ENCODE results near the gene SPTBN1. TPM values are rescaled to one million over a fixed set of nuclear protein-coding genes. Genes with fewer than 3 reads are reported as not detected.

Gene SPTBN1
- total RNA-seq, 2 experiments from 2014 or later: 82.9 to 109 TPM

DNA sequence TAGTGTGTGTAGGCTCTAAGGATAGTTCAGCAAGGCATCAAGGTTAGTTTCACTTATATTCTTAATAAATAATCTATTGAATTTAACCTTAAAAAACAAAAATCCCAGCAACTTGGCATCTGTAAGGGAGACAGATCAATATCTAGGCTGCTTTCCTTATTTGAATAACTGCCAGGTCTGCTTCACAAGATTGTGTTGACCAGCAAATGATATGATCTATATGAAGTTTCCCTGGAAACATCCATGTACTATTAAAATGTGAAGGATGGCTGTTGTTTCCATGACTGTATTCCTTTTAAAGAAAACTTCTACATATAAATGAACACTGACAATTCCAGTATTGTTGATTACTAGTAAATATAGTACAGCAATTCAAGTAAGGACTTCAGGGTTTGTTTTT, 109.4 kb downstream of the SPTBN1 start:
- no peaks in the 10 kb centered on the region for H3K9me3 Mint-ChIP-seq (ENCODE audit: low read depth)
- DNase-seq (no peak), ATAC-seq (no peak)
- peaks cover 28% of the 10 kb centered on the region for H3K36me3 Mint-ChIP-seq
- no peaks in the 10 kb centered on the region for H3K27me3 Mint-ChIP-seq
- no peak overlapping the region for H3K4me3 Mint-ChIP-seq
- H3K4me1 Mint-ChIP-seq: peaks cover 77% of the 10 kb centered on the region
- no peak overlapping the region for H3K27ac Mint-ChIP-seq
- CTCF ChIA-PET: interaction anchor here (0.6 kb wide), 1 partner anchor 32 kb away, joined by 3 read pairs; no protein-coding TSS in a partner anchor

DNA sequence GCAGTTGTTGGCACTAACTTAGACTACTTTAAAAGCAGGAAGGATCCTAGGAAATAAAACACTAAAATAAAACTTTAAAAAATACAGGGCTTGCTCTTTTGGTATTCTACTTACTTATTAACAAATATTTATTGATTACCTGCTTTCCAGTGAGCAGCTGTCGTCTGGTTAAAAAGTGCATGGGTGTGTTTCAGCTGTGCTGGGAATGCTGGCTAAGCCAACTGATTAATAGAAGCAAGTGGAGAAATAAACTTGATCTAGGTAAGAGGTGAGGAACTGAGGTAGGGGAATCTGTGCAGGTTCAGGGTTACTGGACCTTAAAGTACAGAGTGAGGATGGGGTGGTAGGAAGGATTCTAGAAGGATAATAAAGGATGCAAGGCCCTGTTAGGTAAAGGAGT, 110.8 kb downstream of the SPTBN1 start:
- CTCF ChIA-PET: no interaction called here
- H3K27ac Mint-ChIP-seq: no peak overlapping the region
- DNase-seq (no peak), ATAC-seq (no peak)
- peaks cover 30% of the 10 kb centered on the region for H3K36me3 Mint-ChIP-seq
- no peaks in the 10 kb centered on the region for H3K9me3 Mint-ChIP-seq (ENCODE audit: low read depth)
- no peak overlapping the region for H3K4me3 Mint-ChIP-seq
- H3K4me1 Mint-ChIP-seq: peaks cover 81% of the 10 kb centered on the region
- H3K27me3 Mint-ChIP-seq: no peaks in the 10 kb centered on the region

- H3K9me3 Mint-ChIP-seq (ENCODE audit: low read depth): no peaks in the 10 kb centered on the region
- peak overlapping the region; percentile 81 for H3K4me3 Mint-ChIP-seq
- CTCF ChIA-PET: interaction anchor here (1.7 to 10.7 kb wide), 2 partner anchors 8 to 21 kb away, joined by 5 to 87 read pairs; no protein-coding TSS in a partner anchor
- ATAC-seq (no peak), DNase-seq (no peak)
- H3K36me3 Mint-ChIP-seq: peaks cover 20% of the 10 kb centered on the region
- peak overlapping the region; percentile 94 for H3K27ac Mint-ChIP-seq
- no peaks in the 10 kb centered on the region for H3K27me3 Mint-ChIP-seq
- H3K4me1 Mint-ChIP-seq: peaks cover 84% of the 10 kb centered on the region
Measured at GRCh38 chr2:54568876-54569321, 112.8 kb downstream of the SPTBN1 start.

DNA sequence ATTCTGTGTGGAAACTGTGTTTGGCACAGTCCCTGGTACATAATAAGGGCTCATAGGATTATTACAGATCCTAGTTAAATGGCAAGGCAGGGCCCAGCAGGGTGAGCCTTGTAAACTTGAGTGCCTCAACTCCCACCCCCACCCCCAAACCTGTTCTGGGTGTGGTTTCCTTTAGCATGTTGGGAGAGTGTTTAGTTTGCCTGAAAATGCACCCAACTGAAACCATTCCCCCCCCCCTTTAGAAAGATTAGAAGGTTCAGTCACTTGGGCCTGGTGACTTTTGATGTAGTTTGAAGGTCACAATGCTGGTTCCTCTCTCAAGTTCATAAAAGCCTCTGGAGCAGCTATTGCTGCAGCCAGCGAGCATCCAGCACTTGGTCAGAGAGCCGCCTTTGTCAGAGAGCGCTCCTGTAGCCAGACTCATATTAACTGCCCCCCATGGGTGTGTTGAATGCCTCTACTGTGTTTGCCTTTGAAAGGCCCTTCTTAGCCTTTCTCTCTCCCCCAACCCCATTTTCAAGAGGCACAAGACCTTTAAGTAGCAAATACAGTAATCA, 113.7 kb downstream of the SPTBN1 start:
- ATAC-seq: no peak

DNA sequence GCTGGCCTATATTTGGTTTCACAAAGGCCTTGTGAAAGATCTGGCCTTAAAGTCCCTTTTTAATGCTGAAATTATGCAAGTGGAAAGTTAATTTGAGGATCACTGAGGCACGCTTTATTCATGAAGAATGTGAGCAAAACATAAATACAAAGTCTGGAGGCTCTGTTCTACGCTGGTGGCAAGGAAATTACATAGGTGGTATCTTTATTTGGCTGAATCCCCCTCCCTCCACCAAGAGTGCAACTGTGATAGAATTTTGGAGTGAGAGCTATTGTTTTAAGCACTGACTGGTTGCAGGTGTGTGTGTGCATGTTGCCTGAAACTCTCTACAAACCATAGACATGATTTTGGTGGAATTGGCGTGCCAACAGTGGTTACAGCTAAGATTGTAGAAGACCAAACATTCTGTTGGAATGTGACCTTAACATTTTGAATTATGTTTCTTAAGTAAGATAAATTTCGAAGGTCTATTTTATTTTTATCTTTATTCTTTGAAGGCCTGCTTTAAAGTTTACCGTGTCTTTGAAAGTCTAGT, 114.3 kb downstream of the SPTBN1 start:
- peak overlapping the region; percentile 81 for H3K4me3 Mint-ChIP-seq
- CTCF ChIA-PET: interaction anchor here (1.7 to 10.7 kb wide), 2 partner anchors 10 to 19 kb away, joined by 5 to 87 read pairs; no protein-coding TSS in a partner anchor
- H3K36me3 Mint-ChIP-seq: peaks cover 23% of the 10 kb centered on the region
- peak overlapping the region; percentile 94 for H3K27ac Mint-ChIP-seq
- H3K9me3 Mint-ChIP-seq (ENCODE audit: low read depth): no peaks in the 10 kb centered on the region
- no peaks in the 10 kb centered on the region for H3K27me3 Mint-ChIP-seq
- ATAC-seq: no peak
- DNase-seq: no peak
- peaks cover 87% of the 10 kb centered on the region for H3K4me1 Mint-ChIP-seq

More for the DNA sequence above, 113.7 kb downstream of the SPTBN1 start:
- Mint-ChIP-seq H3K4me3 (peak overlapping the region; percentile 81), H3K4me1 (peaks cover 86% of the 10 kb centered on the region), H3K36me3 (peaks cover 19% of the 10 kb centered on the region), H3K27me3 (no peaks in the 10 kb centered on the region), H3K9me3 (ENCODE audit: low read depth) (no peaks in the 10 kb centered on the region), H3K27ac (peak overlapping the region; percentile 94)
- DNase-seq: peak; percentile 69
- CTCF ChIA-PET: interaction anchor here (1.7 to 10.7 kb wide), 2 partner anchors 9 to 20 kb away, joined by 5 to 87 read pairs; no protein-coding TSS in a partner anchor

- CTCF ChIA-PET: interaction anchor here (0.7 to 10.7 kb wide), 5 partner anchors 8 to 94 kb away, joined by 3 to 87 read pairs (median 4); no protein-coding TSS in a partner anchor
Measured at GRCh38 chr2:54570925-54571694, 115.0 kb downstream of the SPTBN1 start.

GRCh38 chr2:54572262-54572635, 116.1 kb downstream of the SPTBN1 start:
- no peaks in the 10 kb centered on the region for H3K9me3 Mint-ChIP-seq (ENCODE audit: low read depth)
- CTCF ChIA-PET: interaction anchor here (1.1 to 10.7 kb wide), 4 partner anchors 12 to 93 kb away, joined by 4 to 87 read pairs (median 4); no protein-coding TSS in a partner anchor
- H3K4me1 Mint-ChIP-seq: peaks cover 91% of the 10 kb centered on the region
- peak; percentile 57 for DNase-seq
- peaks cover 28% of the 10 kb centered on the region for H3K36me3 Mint-ChIP-seq
- H3K27me3 Mint-ChIP-seq: no peaks in the 10 kb centered on the region
- peak overlapping the region; percentile 72 for H3K4me3 Mint-ChIP-seq
- ATAC-seq: peak; percentile 35
- peak overlapping the region; percentile 94 for H3K27ac Mint-ChIP-seq

More at GRCh38 chr2:54570925-54571694, 115.0 kb downstream of the SPTBN1 start:
- H3K36me3 Mint-ChIP-seq: peaks cover 23% of the 10 kb centered on the region
- H3K9me3 Mint-ChIP-seq (ENCODE audit: low read depth): no peaks in the 10 kb centered on the region
- peak overlapping the region; percentile 57 for H3K4me3 Mint-ChIP-seq
- peak overlapping the region; percentile 94 for H3K27ac Mint-ChIP-seq
- no peaks in the 10 kb centered on the region for H3K27me3 Mint-ChIP-seq
- peak; percentile 37 for ATAC-seq
- H3K4me1 Mint-ChIP-seq: peaks cover 87% of the 10 kb centered on the region
- peak; percentile 95 for DNase-seq

- DNase-seq (peak; percentile 82), ATAC-seq (peak; percentile 35)
- peaks cover 31% of the 10 kb centered on the region for H3K36me3 Mint-ChIP-seq
Measured at GRCh38 chr2:54572636-54573536, 116.8 kb downstream of the SPTBN1 start.

DNA sequence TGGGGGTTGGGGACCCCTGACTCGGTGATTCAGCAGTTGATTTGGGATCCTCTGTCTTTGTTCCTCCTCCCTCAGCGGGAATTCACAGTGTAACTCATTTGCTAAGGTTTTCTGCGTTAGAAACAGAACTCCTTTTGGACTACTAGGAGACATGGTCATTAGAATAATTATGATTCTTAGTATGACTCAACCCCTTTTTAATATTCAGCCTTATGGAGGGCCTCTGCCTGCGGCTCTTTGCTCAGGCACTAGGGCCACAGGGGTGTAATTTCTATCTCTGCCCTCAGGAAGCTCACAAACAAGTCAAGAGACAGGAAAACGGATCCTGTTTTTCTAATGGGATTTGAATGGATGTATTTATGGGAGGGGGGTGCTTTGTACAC, 117.4 kb downstream of the SPTBN1 start:
- peaks cover 94% of the 10 kb centered on the region for H3K4me1 Mint-ChIP-seq
- H3K36me3 Mint-ChIP-seq: peaks cover 36% of the 10 kb centered on the region
- peak overlapping the region; percentile 72 for H3K4me3 Mint-ChIP-seq
- CTCF ChIA-PET: interaction anchor here (0.9 to 10.7 kb wide), 4 partner anchors 8 to 16 kb away, joined by 3 to 87 read pairs (median 5); no protein-coding TSS in a partner anchor
- ATAC-seq: no peak
- H3K27ac Mint-ChIP-seq: peak overlapping the region; percentile 94
- no peaks in the 10 kb centered on the region for H3K27me3 Mint-ChIP-seq
- no peaks in the 10 kb centered on the region for H3K9me3 Mint-ChIP-seq (ENCODE audit: low read depth)
- DNase-seq: no peak

More at GRCh38 chr2:54572636-54573536, 116.8 kb downstream of the SPTBN1 start:
- peak overlapping the region; percentile 72 for H3K4me3 Mint-ChIP-seq
- H3K27ac Mint-ChIP-seq: peak overlapping the region; percentile 94
- H3K4me1 Mint-ChIP-seq: peaks cover 94% of the 10 kb centered on the region
- H3K27me3 Mint-ChIP-seq: no peaks in the 10 kb centered on the region
- H3K9me3 Mint-ChIP-seq (ENCODE audit: low read depth): no peaks in the 10 kb centered on the region
- CTCF ChIA-PET: interaction anchor here (0.9 to 10.7 kb wide), 4 partner anchors 9 to 92 kb away, joined by 3 to 87 read pairs (median 4); no protein-coding TSS in a partner anchor

GRCh38 chr2:54574107-54574859, 118.2 kb downstream of the SPTBN1 start:
- Mint-ChIP-seq H3K9me3 (ENCODE audit: low read depth) (no peaks in the 10 kb centered on the region), H3K4me3 (peak overlapping the region; percentile 72), H3K27me3 (no peaks in the 10 kb centered on the region), H3K27ac (peak overlapping the region; percentile 94), H3K4me1 (peaks cover 93% of the 10 kb centered on the region), H3K36me3 (peaks cover 35% of the 10 kb centered on the region)
- CTCF ChIA-PET: interaction anchor here (0.7 to 10.7 kb wide), 4 partner anchors 14 to 474 kb away, joined by 3 to 87 read pairs (median 4); no protein-coding TSS in a partner anchor
- ATAC-seq (peak; percentile 67), DNase-seq (peak; percentile 90)

DNA sequence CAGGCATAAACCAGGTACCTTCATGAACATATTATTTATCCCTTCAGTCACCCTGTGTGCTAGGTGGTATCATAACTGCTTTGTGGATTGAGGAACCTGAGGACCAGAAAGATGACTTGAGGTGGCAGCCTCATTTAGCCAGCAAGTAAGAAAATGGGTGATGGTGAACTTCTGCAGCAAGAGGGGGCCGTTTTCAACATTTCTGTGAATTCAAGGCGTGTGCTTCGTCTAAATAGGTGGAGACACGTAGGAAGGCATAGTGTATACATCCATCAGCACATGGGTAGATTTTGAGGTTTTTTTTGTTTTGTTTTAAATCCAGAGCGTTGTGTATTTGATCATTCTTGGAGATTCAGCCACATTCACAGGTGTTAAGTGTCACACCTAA, 118.7 kb downstream of the SPTBN1 start:
- Mint-ChIP-seq H3K27me3 (no peaks in the 10 kb centered on the region), H3K27ac (peak overlapping the region; percentile 94), H3K36me3 (peaks cover 35% of the 10 kb centered on the region), H3K9me3 (ENCODE audit: low read depth) (no peaks in the 10 kb centered on the region), H3K4me1 (peaks cover 93% of the 10 kb centered on the region), H3K4me3 (peak overlapping the region; percentile 72)
- no peak for DNase-seq
- CTCF ChIA-PET: interaction anchor here (0.7 to 10.7 kb wide), 7 partner anchors 10 to 474 kb away, joined by 3 to 87 read pairs (median 3); no protein-coding TSS in a partner anchor
- peak; percentile 4 for ATAC-seq

All from activated CD8-positive, alpha-beta memory T cell treated with anti-CD3 and anti-CD28 coated beads, Interleukin-2, amount 10 ng/mL, durations not matched to agents 7 days and 5 days (primary cell).